GM19395 (cell line): ENCODE results near the gene PON2.
"Not testable (repeated sequence)": the region's sequence is repeated elsewhere in the genome, so short reads cannot be mapped to it uniquely, and the experiment has no call there.

Source experiments
- ATAC-seq: cut with Tn5 transposase; IDR thresholded peaks from one replicate; pipeline ENCODE4 v1.9.1; 2021; ENCODE audit warnings: mild to moderate bottlenecking, moderate library complexity; ENCODE audit not compliant: unreplicated experiment

Gene PON2

GRCh38 chr7:95434557-95435421 is at the start of gene PON2:
PON2 (minus strand) TSS chr7:95435028; CDS start chr7:95434951, 77 bp downstream.
- ATAC-seq: peak; percentile 96

GRCh38 chr7:95482424-95482823 is 47.6 kb upstream of the PON2 start:
- no peak for ATAC-seq

GRCh38 chr7:95481271-95482165 is 46.7 kb upstream of the PON2 start:
- ATAC-seq: no peak

GRCh38 chr7:95479992-95480624 is 45.3 kb upstream of the PON2 start:
- peak; percentile 74 for ATAC-seq

- no peak for ATAC-seq
These were observed 43.6 kb upstream of the PON2 start for GRCh38 chr7:95478272-95479037.

DNA sequence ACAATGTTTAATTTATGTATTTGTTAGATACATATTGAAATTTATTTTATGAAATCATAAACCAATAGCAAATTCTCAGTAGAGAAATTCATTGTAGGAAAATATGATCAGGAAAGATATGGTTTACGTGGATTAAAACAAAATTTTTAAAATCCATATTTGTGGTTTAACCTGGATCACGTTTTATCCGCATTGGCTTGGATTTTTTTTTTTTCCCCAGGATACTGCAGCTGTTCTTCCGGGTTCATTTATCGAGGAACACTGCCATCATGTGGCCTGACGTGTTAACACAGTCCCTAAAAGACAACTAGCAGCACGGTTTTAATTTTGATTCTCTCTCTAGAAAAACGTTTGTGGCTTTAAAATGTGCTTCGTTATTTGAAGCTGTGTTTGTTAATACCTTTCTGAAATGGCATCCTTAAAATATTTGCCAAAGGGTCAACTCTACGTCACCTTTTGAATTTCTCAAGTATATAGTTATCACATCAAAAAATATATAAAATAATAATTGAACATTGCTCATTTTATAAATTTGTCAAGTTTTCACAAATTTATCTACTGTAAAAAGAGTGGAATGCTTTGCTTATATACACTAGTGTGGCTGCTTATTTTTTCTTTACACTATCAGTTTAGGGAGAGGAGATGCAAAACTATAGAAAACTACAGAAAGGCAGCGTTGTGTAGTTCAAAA is 42.2 kb upstream of the PON2 start:
- ATAC-seq: peak; percentile 75

GRCh38 chr7:95476072-95476847 is 41.4 kb upstream of the PON2 start:
- no peak for ATAC-seq

GRCh38 chr7:95473276-95473985 is 38.6 kb upstream of the PON2 start:
- ATAC-seq: no peak

- no peak for ATAC-seq
These were observed 37.8 kb upstream of the PON2 start for GRCh38 chr7:95472581-95473161.

- ATAC-seq: no peak
These were observed 36.2 kb upstream of the PON2 start for GRCh38 chr7:95471071-95471470.

GRCh38 chr7:95470452-95470851 is 35.6 kb upstream of the PON2 start:
- peak; percentile 99 for ATAC-seq

DNA sequence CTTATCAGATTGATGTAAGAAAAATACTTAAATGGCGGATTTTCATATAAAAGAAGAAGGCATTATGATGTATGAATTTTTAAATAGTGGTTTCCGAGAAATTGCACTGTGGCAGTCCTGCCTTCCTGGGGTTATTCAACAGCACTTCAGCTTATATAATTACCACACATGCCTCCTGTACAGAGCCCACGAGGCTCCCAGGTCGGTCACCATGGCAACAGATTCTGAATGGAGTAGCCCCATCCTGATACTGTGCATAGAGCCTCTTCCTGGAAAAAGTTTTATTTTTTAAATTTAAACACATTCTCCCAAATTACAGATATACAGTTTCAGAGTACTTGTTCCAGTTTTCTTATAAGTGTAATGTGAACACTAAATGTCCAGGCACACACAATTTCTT is 35.0 kb upstream of the PON2 start:
- ATAC-seq: no peak

- no peak for ATAC-seq
These were observed 34.4 kb upstream of the PON2 start for GRCh38 chr7:95469187-95469586.

GRCh38 chr7:95467912-95468607 is 33.2 kb upstream of the PON2 start:
- no peak for ATAC-seq

GRCh38 chr7:95460653-95461052 is 25.8 kb upstream of the PON2 start:
- ATAC-seq: not testable (repeated sequence)

GRCh38 chr7:95457947-95458346 is 23.1 kb upstream of the PON2 start:
- no peak for ATAC-seq

DNA sequence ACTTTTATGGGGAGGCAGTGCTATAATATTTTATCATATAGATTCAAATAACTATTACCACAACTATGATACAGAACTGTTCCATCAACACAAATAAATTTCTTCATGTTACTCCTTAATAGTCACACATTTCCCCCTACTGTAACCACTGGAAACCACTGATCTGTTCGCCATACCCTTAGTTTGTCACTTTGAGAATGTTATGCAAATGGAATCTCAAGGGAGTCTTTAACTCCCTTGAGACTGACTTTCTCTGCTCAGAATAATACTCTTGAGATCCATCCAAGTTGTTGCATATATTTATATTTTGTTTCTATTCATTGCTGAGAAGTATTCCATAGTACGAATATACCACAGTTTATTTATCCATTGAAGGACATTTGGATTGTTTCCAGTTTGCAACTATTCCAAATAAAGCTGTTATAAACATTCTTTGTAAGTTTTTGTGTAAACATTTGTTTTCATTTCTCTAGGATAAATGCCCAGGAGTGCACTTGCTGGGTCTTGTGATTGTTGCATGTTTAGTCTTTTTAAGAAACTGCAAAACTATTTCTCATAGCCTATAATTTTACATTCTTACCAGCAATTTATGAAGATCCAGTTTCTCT is 19.7 kb upstream of the PON2 start:
- no peak for ATAC-seq
